HG03095 (cell line): ENCODE data around the gene FAHD2B.
"Not testable (repeated sequence)": the region's sequence is repeated elsewhere in the genome, so short reads cannot be mapped to it uniquely, and the experiment has no call there.

ENCODE experiments used
- ATAC-seq: cut with Tn5 transposase; IDR thresholded peaks from one replicate; pipeline ENCODE4 v1.9.1; 2021; ENCODE audit warnings: moderate library complexity; ENCODE audit not compliant: unreplicated experiment

FAHD2B gene

DNA sequence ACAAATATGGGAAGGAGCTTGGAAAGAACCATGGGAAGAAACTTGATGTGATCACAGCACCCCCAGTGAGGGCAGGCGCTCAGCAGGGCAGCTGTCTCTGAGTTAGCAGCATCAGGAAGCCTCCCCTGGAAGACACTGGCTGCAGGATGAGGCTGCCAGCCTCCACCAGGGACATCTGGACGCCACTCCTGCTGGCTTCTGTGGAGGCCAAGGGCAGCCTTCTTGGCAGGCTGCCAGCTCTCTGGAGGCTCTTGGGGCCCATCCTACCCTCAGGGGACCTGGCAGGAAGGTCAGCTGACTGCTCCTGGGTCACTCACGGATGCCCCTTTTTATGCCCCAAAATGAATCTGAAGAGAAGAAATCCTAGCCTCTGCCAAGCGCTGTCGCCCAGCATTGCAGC, 26.0 kb downstream of the FAHD2B start:
- not testable (repeated sequence) for ATAC-seq

GRCh38 chr2:97068074-97068473, 26.6 kb downstream of the FAHD2B start:
- ATAC-seq: no peak

GRCh38 chr2:97067279-97068004, 27.2 kb downstream of the FAHD2B start:
- ATAC-seq: no peak

GRCh38 chr2:97066030-97066429, 28.7 kb downstream of the FAHD2B start:
- not testable (repeated sequence) for ATAC-seq

GRCh38 chr2:97062020-97062419, 32.7 kb downstream of the FAHD2B start:
- ATAC-seq: not testable (repeated sequence)

GRCh38 chr2:97059782-97060181, 34.9 kb downstream of the FAHD2B start:
- not testable (repeated sequence) for ATAC-seq

DNA sequence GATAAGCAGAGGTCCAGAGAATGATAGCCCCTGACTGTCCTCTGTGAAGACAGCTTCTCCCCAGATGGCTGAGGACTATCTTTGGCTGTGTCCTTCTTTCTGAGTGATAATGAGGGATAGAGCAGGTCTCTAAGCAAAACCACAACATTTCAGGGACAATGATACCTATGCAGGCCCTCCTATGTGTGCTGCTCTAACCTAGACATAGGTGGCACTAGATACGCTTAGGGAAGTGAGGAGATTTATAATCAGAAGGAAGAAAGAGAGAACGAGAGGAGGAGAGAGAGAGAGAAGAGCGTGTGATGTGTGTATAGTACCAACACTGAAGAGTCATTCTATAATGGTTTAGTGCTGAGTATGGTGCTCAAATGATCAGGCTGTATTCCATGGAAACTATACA, 38.5 kb downstream of the FAHD2B start:
- ATAC-seq: not testable (repeated sequence)

DNA sequence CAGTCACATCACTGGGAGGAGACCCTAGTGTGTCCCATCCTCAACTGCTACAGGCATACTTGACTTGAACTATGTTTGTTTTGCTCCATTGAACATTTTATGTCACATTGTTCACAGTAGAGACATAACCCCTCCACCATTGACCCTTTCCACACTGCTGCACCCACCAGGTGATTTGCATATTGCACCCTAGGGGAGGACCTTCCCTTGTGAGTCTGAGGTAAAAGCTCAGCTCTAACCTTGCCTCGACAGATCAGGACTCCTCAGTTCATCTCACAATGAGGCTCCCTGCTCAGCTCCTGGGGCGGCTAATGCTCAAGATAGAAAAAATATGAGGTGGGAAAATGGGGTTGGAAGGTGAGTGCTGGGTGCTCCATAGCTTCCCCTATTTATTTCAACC, 44.6 kb downstream of the FAHD2B start:
- ATAC-seq: not testable (repeated sequence)

DNA sequence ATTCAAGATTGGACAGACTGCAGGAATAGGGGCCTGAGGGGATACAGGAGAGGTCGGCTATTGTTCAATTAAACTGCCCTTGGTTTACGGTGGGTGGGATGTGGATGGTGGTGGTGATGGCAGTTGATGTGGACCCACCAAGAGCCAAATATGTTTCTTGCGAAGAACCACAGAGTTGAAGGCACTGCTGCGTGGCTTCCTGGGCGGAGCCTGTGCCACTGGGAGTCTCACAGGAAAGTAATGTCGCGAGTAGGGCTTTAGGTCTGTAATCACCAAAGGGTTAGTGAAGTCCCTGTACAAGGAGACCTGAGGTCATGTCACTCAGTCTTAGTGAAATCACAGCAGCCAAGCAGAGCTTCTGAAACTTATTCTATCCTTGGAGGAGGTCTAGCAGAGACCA, 46.2 kb downstream of the FAHD2B start:
- not testable (repeated sequence) for ATAC-seq

DNA sequence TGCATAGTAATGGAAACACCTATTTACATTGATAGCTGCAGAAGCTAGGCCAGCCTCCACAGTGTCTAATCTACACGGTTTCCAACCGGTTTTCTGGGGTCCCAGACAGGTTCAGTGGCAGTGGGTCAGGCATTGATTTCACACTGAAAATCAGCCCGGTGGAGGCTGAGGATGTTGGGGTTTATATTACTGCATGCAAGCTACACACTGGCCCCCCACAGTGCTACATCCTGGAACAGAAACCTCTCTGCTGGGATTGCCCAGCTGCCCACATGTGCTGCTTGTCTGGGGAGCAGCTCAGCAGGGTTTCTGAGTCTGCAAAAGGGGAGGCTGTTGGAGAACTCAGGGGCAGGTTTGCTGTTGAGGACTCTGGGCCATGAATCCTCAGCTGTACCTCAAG, 48.0 kb downstream of the FAHD2B start:
- ATAC-seq: not testable (repeated sequence)

DNA sequence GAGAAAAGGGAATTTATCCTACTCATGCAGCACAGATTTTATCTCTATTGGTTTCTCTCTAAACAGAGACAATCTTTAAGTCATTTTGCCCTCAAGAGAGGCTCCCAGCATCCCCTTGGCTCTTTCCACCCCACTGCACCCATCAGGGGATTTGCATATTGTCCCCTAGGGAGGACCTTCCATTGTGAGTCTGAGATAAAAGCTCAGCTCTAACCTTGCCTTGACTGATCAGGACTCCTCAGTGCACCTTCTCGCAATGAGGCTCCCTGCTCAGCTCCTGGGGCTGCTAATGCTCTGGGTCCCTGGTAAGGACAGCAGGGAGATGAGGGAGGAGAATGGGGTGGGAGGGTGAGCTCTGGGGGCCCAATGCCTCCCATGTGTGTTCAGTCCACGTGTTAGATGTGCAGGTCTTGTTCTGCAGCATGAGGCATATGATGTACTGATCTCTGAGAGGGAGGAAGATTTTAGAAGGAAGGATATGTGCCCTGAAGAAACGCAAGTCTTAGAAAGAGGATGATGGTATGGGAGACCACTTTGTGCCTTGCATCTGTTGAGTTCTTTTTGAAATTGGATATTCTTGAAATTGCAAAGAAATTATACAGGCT, 48.7 kb downstream of the FAHD2B start:
- ATAC-seq: not testable (repeated sequence)
